Testis (tissue), 2 donors: ENCODE results near the gene AK4.

Experiments used
- POLR2A ChIP-seq: fragments of 450-650 bp; IDR thresholded peaks from one replicate; pipeline ENCODE4 v1.6.1; 2017; ENCODE audit warnings: antibody characterized with exemption, mild to moderate bottlenecking, moderate library complexity
- TF ChIP-seq, protein P1 (sequence below), 3 experiments: fragments of 450-650 bp in 2 of 3; fragments of 200-600 bp in 1 of 3; sonication (generic) in 1 of 3; IDR thresholded peaks; one replicate each; pipeline ENCODE4 v1.5.1; 2016 to 2019; ENCODE audit warnings: antibody characterized with exemption in 3 of 3, mild to moderate bottlenecking in 2 of 3, moderate library complexity in 1 of 3

- TF ChIP-seq, protein P1, sequence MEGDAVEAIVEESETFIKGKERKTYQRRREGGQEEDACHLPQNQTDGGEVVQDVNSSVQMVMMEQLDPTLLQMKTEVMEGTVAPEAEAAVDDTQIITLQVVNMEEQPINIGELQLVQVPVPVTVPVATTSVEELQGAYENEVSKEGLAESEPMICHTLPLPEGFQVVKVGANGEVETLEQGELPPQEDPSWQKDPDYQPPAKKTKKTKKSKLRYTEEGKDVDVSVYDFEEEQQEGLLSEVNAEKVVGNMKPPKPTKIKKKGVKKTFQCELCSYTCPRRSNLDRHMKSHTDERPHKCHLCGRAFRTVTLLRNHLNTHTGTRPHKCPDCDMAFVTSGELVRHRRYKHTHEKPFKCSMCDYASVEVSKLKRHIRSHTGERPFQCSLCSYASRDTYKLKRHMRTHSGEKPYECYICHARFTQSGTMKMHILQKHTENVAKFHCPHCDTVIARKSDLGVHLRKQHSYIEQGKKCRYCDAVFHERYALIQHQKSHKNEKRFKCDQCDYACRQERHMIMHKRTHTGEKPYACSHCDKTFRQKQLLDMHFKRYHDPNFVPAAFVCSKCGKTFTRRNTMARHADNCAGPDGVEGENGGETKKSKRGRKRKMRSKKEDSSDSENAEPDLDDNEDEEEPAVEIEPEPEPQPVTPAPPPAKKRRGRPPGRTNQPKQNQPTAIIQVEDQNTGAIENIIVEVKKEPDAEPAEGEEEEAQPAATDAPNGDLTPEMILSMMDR (IDR thresholded peaks at IDR 0.05): no peak
- TF ChIP-seq POLR2A: no peak
Measured at GRCh38 chr1:65150108-65150463, 2.1 kb downstream of the AK4 start.
